Loucy (cell line): ENCODE results near the gene EPB41L2.

Source experiments
- H2AFZ ChIP-seq: fragments of 200-600 bp; sonication (generic); 2 replicates; pipeline ENCODE4 v1.6.0; 2016; ENCODE audit warnings: antibody characterized with exemption, mild to moderate bottlenecking, low read length, moderate library complexity
- H3F3A ChIP-seq: fragments of 200-600 bp; 2 replicates; pipeline ENCODE4 v1.6.0; 2016; ENCODE audit warnings: antibody characterized with exemption, low read depth, mild to moderate bottlenecking
- H3K27me3 ChIP-seq: fragments of 200-600 bp; sonication (generic); 2 replicates; pipeline ENCODE4 v1.6.1; 2014; ENCODE audit warnings: low read length, mild to moderate bottlenecking; ENCODE audit not compliant: insufficient read depth, poor library complexity, severe bottlenecking
- H3K36me3 ChIP-seq: fragments of 200-600 bp; sonication (generic); 2 replicates; pipeline ENCODE4 v1.6.1; 2016; ENCODE audit warnings: low read length; ENCODE audit not compliant: insufficient read depth
- H3K4me1 ChIP-seq: fragments of 200-600 bp; sonication (generic); 2 replicates; pipeline ENCODE4 v1.5.1; 2014; ENCODE audit warnings: low read length, mild to moderate bottlenecking; ENCODE audit not compliant: insufficient read depth, poor library complexity, severe bottlenecking
- H3K4me2 ChIP-seq: fragments of 200-600 bp; sonication (generic); 2 replicates; pipeline ENCODE4 v1.6.0; 2014; ENCODE audit warnings: antibody characterized with exemption, low read length, low read depth, mild to moderate bottlenecking; ENCODE audit not compliant: poor library complexity, severe bottlenecking
- H3K4me3 ChIP-seq: fragments of 200-600 bp; sonication (generic); 2 replicates; pipeline ENCODE4 v1.5.1; 2014; ENCODE audit warnings: low read length, mild to moderate bottlenecking, mixed read lengths; ENCODE audit not compliant: poor library complexity, severe bottlenecking
- H3K79me2 ChIP-seq: fragments of 200-600 bp; sonication (generic); 2 replicates; pipeline ENCODE4 v1.6.1; 2014; ENCODE audit warnings: low read length; ENCODE audit not compliant: insufficient read depth
- H3K9ac ChIP-seq: fragments of 200-600 bp; sonication (generic); 2 replicates; pipeline ENCODE4 v1.6.0; 2014; ENCODE audit warnings: mild to moderate bottlenecking, low read depth, low read length, moderate library complexity; ENCODE audit not compliant: poor library complexity, severe bottlenecking
- H3K9me2 ChIP-seq: fragments of 200-600 bp; sonication (generic); replicated peaks from 2 replicates; pipeline ENCODE4 v1.6.1; 2016; ENCODE audit warnings: low read depth, low read length, mixed read lengths
- H3K9me3 ChIP-seq: fragments of 200-600 bp; sonication (generic); 2 replicates; pipeline ENCODE4 v1.6.1; 2014; ENCODE audit warnings: mild to moderate bottlenecking, antibody characterized with exemption, low read length, low read depth; ENCODE audit not compliant: insufficient read depth
- H4K20me1 ChIP-seq: fragments of 200-600 bp; sonication (generic); 2 replicates; pipeline ENCODE4 v1.6.0; 2014; ENCODE audit warnings: antibody characterized with exemption, low read length, mild to moderate bottlenecking; ENCODE audit not compliant: insufficient read depth, poor library complexity, severe bottlenecking
- CTCF ChIP-seq: fragments of 200-600 bp; sonication (generic); conservative IDR thresholded peaks from 2 replicates; pipeline ENCODE4 v1.5.1; 2014; ENCODE audit warnings: mild to moderate bottlenecking, antibody characterized with exemption, low read length
- EZH2phosphoT487 ChIP-seq: fragments of 200-600 bp; IDR thresholded peaks from 2 replicates; pipeline ENCODE4 v1.6.1; 2018; ENCODE audit warnings: antibody characterized with exemption, mild to moderate bottlenecking, moderate library complexity, borderline replicate concordance

Gene EPB41L2

GRCh38 chr6:130997061-130997753, 65.8 kb downstream of the EPB41L2 start:
- H3K27me3 ChIP-seq, result no peaks in the 10 kb centered on the region
- no peak overlapping the region for H3K9ac ChIP-seq
- H3K4me2 ChIP-seq, result peak overlapping the region; percentile 33
- H3F3A ChIP-seq, result no peaks in the 10 kb centered on the region
- peaks cover 2% of the 10 kb centered on the region; the same call in 1 of the 2 replicates for H3K36me3 ChIP-seq
- TF ChIP-seq CTCF (no peak), EZH2phosphoT487 (no peak)
- no peak overlapping the region for H3K4me3 ChIP-seq
- peaks cover 9% of the 10 kb centered on the region for H4K20me1 ChIP-seq
- H3K9me3 ChIP-seq, result no peaks in the 10 kb centered on the region
- peaks cover 18% of the 10 kb centered on the region for H3K4me1 ChIP-seq
- H2AFZ ChIP-seq, result no peak overlapping the region
- H3K9me2 ChIP-seq, result no peaks in the 10 kb centered on the region
- peaks cover 90% of the 10 kb centered on the region for H3K79me2 ChIP-seq

GRCh38 chr6:130996635-130997034, 66.4 kb downstream of the EPB41L2 start:
- Histone ChIP-seq H3K4me1 (peaks cover 18% of the 10 kb centered on the region), H3K79me2 (peaks cover 90% of the 10 kb centered on the region), H3K36me3 (peaks cover 2% of the 10 kb centered on the region; the same call in 1 of the 2 replicates), H3F3A (no peaks in the 10 kb centered on the region), H3K9ac (no peak overlapping the region), H3K4me2 (peak overlapping the region; percentile 33), H3K9me2 (no peaks in the 10 kb centered on the region), H4K20me1 (peaks cover 9% of the 10 kb centered on the region), H3K4me3 (no peak overlapping the region), H2AFZ (no peak overlapping the region), H3K9me3 (no peaks in the 10 kb centered on the region), H3K27me3 (no peaks in the 10 kb centered on the region)
- no peak for TF ChIP-seq CTCF
- no peak for TF ChIP-seq EZH2phosphoT487

GRCh38 chr6:130995783-130996447, 67.1 kb downstream of the EPB41L2 start:
- Histone ChIP-seq H3K9me3 (no peaks in the 10 kb centered on the region), H3K9ac (no peak overlapping the region), H3K79me2 (peaks cover 91% of the 10 kb centered on the region), H3K4me3 (no peak overlapping the region), H3K4me1 (peaks cover 18% of the 10 kb centered on the region), H3K4me2 (no peak overlapping the region), H3F3A (no peaks in the 10 kb centered on the region), H3K36me3 (peaks cover 2% of the 10 kb centered on the region; the same call in 1 of the 2 replicates), H4K20me1 (peaks cover 9% of the 10 kb centered on the region), H2AFZ (no peak overlapping the region), H3K27me3 (no peaks in the 10 kb centered on the region), H3K9me2 (no peaks in the 10 kb centered on the region)
- no peak for TF ChIP-seq CTCF
